K562 (cell line): ENCODE results near the gene ATP5ME. TPM values are rescaled to one million over a fixed set of nuclear protein-coding genes. Genes with fewer than 3 reads are reported as not detected.

ENCODE experiments used
- ATAC-seq: fragments of 200-7000 bp; cut with Tn5 transposase; 3 replicates; pipeline ENCODE4 v1.9.1; 2020; ENCODE audit warnings: moderate library complexity
- BruUV-seq: library from RNA; stranded (reverse); fragments of 400-500 nt; replicated peaks from 2 replicates; lab custom pipeline; 2021; lab: Mats Ljungman, UMichigan
- CTCF ChIA-PET: fragments of 300-600 bp; formaldehyde crosslinking; extraction: SDS; loops from one replicate; lab custom pipeline; 2021; ENCODE audit warnings: low intra/inter-chr PET ratio; lab: Yijun Ruan, JAX
- POLR2A ChIA-PET: fragments of 300-600, 350-650 bp; sonication (Branson Sonifier 250); formaldehyde crosslinking; extraction: SDS; loops from one replicate; lab custom pipeline; 2021; ENCODE audit warnings: antibody characterized with exemption, inconsistent platforms; lab: Yijun Ruan, JAX
- DNase-seq, 4 experiments: peaks; one replicate each; pipeline versions ENCODE4 v3.0.0 to v3.0.0-alpha.2; 2011 to 2018; ENCODE audit warnings: low spot score in 3 of 4, mixed read lengths in 3 of 4; ENCODE audit errors: extremely low read depth in 1 of 4
- FAIRE-seq: peaks from 2 replicates; lab custom pipeline; 2011; peaks lifted over from hg19 to GRCh38; lab: Jason Lieb, UNC
- H2AFZ ChIP-seq: 2 replicates; pipeline ENCODE4 v1.6.0; 2011; ENCODE audit warnings: low read depth, low read length, control low read depth, inconsistent platforms
- H3K27ac ChIP-seq: fragments of 200-600 bp; 3 replicates; pipeline ENCODE4 v1.8.0; 2011; ENCODE audit warnings: low read depth, mild to moderate bottlenecking, control low read depth, inconsistent platforms, low read length, moderate library complexity, mixed read lengths; ENCODE audit errors: extremely low read depth
- H3K27me3 ChIP-seq, 2 experiments: fragments of 300-600 bp in 1 of 2; 2 replicates in 1 of 2; 3 replicates in 1 of 2; pipeline versions ENCODE4 v1.6.0 to v1.8.0; 2011; ENCODE audit warnings: inconsistent platforms in 2 of 2, low read length in 2 of 2, mild to moderate bottlenecking in 1 of 2, mixed read lengths in 1 of 2, moderate library complexity in 1 of 2; ENCODE audit not compliant: control insufficient read depth in 2 of 2, insufficient read depth in 2 of 2
- H3K36me3 ChIP-seq: fragments of 300-600 bp; 3 replicates; pipeline ENCODE4 v1.8.0; 2011; ENCODE audit warnings: mild to moderate bottlenecking, low read length, inconsistent platforms; ENCODE audit not compliant: control insufficient read depth, insufficient read depth
- H3K4me1 ChIP-seq, 2 experiments: fragments of 200-600 bp in 1 of 2; replicated peaks in 1 of 2; 2 replicates in 1 of 2; 3 replicates in 1 of 2; pipeline versions ENCODE4 v1.5.1 to v1.8.0; 2011; ENCODE audit warnings: inconsistent platforms in 2 of 2, low read length in 2 of 2, mild to moderate bottlenecking in 1 of 2, mixed read lengths in 1 of 2, moderate library complexity in 1 of 2; ENCODE audit not compliant: control insufficient read depth in 2 of 2, insufficient read depth in 2 of 2
- H3K4me2 ChIP-seq: 2 replicates; pipeline ENCODE4 v1.6.1; 2011; ENCODE audit warnings: low read length, control low read depth, inconsistent platforms, mixed read lengths; ENCODE audit not compliant: insufficient read depth
- H3K4me3 ChIP-seq: fragments of 200-600 bp; sonication (generic), shearing (Covaris generic); 2 replicates; pipeline ENCODE4 v1.5.1; 2016; ENCODE audit warnings: control low read depth, inconsistent platforms
- H3K79me2 ChIP-seq: fragments of 200-600 bp; 3 replicates; pipeline ENCODE4 v1.8.0; 2011; ENCODE audit warnings: low read length, inconsistent platforms; ENCODE audit not compliant: control insufficient read depth, insufficient read depth
- H3K9ac ChIP-seq, 2 experiments: 2 replicates each; pipeline versions ENCODE4 v1.6.0 to v1.6.1; 2011; ENCODE audit warnings: low read depth in 2 of 2, low read length in 2 of 2, control low read depth in 1 of 2, inconsistent platforms in 1 of 2, mild to moderate bottlenecking in 1 of 2, mixed read lengths in 1 of 2; ENCODE audit not compliant: insufficient read depth in 1 of 2
- H3K9me1 ChIP-seq: one replicate; pipeline ENCODE4 v1.6.0; 2011; ENCODE audit warnings: inconsistent platforms, mild to moderate bottlenecking, low read length, moderate library complexity; ENCODE audit not compliant: control insufficient read depth, insufficient read depth
- H3K9me3 ChIP-seq: replicated peaks from 2 replicates; pipeline ENCODE4 v1.5.1; 2011; ENCODE audit warnings: low read depth, low read length, inconsistent platforms; ENCODE audit not compliant: control insufficient read depth, insufficient read depth
- H4K20me1 ChIP-seq: replicated peaks from 2 replicates; pipeline ENCODE4 v1.6.1; 2011; ENCODE audit warnings: low read length, inconsistent platforms, mixed read lengths; ENCODE audit not compliant: control insufficient read depth, insufficient read depth
- BRD9 ChIP-seq: fragments of 450-650 bp; IDR thresholded peaks from 2 replicates; pipeline ENCODE4 v1.6.1; 2018; ENCODE audit warnings: low read depth; ENCODE audit not compliant: partially characterized antibody
- CCAR2 ChIP-seq: fragments of 200-400 bp; formaldehyde crosslinking; IDR thresholded peaks from 2 replicates; pipeline ENCODE4 v1.6.1; 2017; ENCODE audit warnings: mild to moderate bottlenecking, low read depth, low read length
- CCNT2 ChIP-seq: IDR thresholded peaks from 2 replicates; pipeline ENCODE4 v1.6.1; 2011; ENCODE audit warnings: borderline replicate concordance, low read depth, mild to moderate bottlenecking, moderate library complexity, mixed read lengths, low read length; ENCODE audit not compliant: insufficient read length; ENCODE audit errors: extremely low read depth
- DIDO1 ChIP-seq: fragments of 450-650 bp; IDR thresholded peaks from 2 replicates; pipeline ENCODE4 v1.6.1; 2016; ENCODE audit warnings: low read depth, missing biosample characterization, missing genetic modification characterization
- ETV5 ChIP-seq: sonication (generic); formaldehyde crosslinking; IDR thresholded peaks from 2 replicates; pipeline ENCODE4 v1.4.0; 2020; ENCODE audit warnings: low read depth, mild to moderate bottlenecking, missing genetic modification reagents
- GABPB1 ChIP-seq: sonication (generic); formaldehyde crosslinking; IDR thresholded peaks from 2 replicates; pipeline ENCODE4 v1.8.0; 2022; ENCODE audit warnings: mild to moderate bottlenecking, missing genetic modification reagents
- KLF10 ChIP-seq: fragments of 250-450 bp; sonication (Bioruptor Pico); IDR thresholded peaks from 2 replicates; pipeline ENCODE4 v1.6.1; 2021; ENCODE audit warnings: matching md5 sums
- PHF8 ChIP-seq: fragments of 200-600 bp; sonication (generic); IDR thresholded peaks from 2 replicates; pipeline ENCODE4 v1.6.1; 2012; ENCODE audit warnings: mixed run types, mild to moderate bottlenecking, inconsistent platforms, low read length, moderate library complexity, borderline replicate concordance
- RBFOX2 ChIP-seq: fragments of 200-400 bp; formaldehyde crosslinking; IDR thresholded peaks from 2 replicates; pipeline ENCODE4 v1.6.1; 2017; ENCODE audit warnings: low read depth, mild to moderate bottlenecking, low read length, moderate library complexity
- SAP30 ChIP-seq: fragments of 200-600 bp; sonication (generic); IDR thresholded peaks from 2 replicates; pipeline ENCODE4 v1.6.1; 2012; ENCODE audit warnings: borderline replicate concordance, low read depth, mild to moderate bottlenecking, moderate library complexity, low read length, control low read depth, inconsistent platforms; ENCODE audit not compliant: insufficient read depth, poor library complexity, severe bottlenecking
- XRCC3 ChIP-seq: fragments of 450-650 bp; IDR thresholded peaks from 2 replicates; pipeline ENCODE4 v1.6.1; 2017; ENCODE audit warnings: mild to moderate bottlenecking, moderate library complexity
- ZNF197 ChIP-seq: fragments of 200-800 bp; sonication (Bioruptor generic); IDR thresholded peaks from 2 replicates; pipeline ENCODE4 v1.6.1; 2016; ENCODE audit warnings: low read depth, missing genetic modification characterization, missing compliant biosample characterization
- ZNF561 ChIP-seq: fragments of 450-650 bp; formaldehyde crosslinking; conservative IDR thresholded peaks from 2 replicates; pipeline ENCODE4 v1.4.0; 2020; ENCODE audit warnings: mild to moderate bottlenecking, moderate library complexity
- whole genome bisulfite sequencing: fragments of 100-300 bp; shearing (Covaris generic); methylation state at CpG from one replicate; pipeline ENCODE4 v1.1.6; 2016; ENCODE audit warnings: low coverage, mixed read lengths; ENCODE audit not compliant: insufficient coverage; ENCODE audit errors: missing lambda C conversion rate; 5-methylcytosine and 5-hydroxymethylcytosine counted together
- in situ Hi-C: fragments of 300-500 bp; cut with MboI; formaldehyde crosslinking; loops from 4 replicates; pipeline ENCODE4 v1.15.0; 2018; ENCODE audit warnings: inconsistent platforms, mixed read lengths
- intact Hi-C: fragments of 100-400 bp; cut with micrococcal nuclease; formaldehyde crosslinking; loops from 2 replicates; pipeline ENCODE4 v1.14.2; 2022
- polyA plus RNA-seq, 8 experiments: library from polyadenylated mRNA; depleted of rRNA in 4 of 8; stranded (reverse) in 5 of 8; unstranded in 3 of 8; fragments of >200 nt; fragmentation: Nextera tagmentation in 2 of 8; fragmentation: Illumina TruSeq in 1 of 8; extraction: Ambion mirVana in 2 of 8; extraction: Trizol in 1 of 8; gene quantifications; 2 replicates each; pipeline versions ENCODE4 v1.2.1 to v1.2.3, GENCODE V29; 2011 to 2014; ENCODE audit warnings: inconsistent platforms in 1 of 8, missing spikeins in 1 of 8
- total RNA-seq, 7 experiments: library from RNA; depleted of rRNA in 6 of 7; stranded (reverse); fragments of >200 nt in 6 of 7; fragmentation: Illumina TruSeq in 2 of 7; extraction: Trizol in 2 of 7; gene quantifications; 2 replicates each; pipeline versions ENCODE4 v1.2.1 to v1.2.3, GENCODE V29; 2011 to 2021; ENCODE audit warnings: low replicate concordance in 1 of 7
- TF ChIP-seq, protein P1 (sequence below): sonication (generic); formaldehyde crosslinking; IDR thresholded peaks from 2 replicates; pipeline ENCODE4 v1.9.0; 2022; ENCODE audit warnings: mild to moderate bottlenecking, missing genetic modification reagents
- TF ChIP-seq, protein P2 (sequence below), 3 experiments: fragments of 200-800 bp in 1 of 3; fragments of 250-450 bp in 1 of 3; fragments of 450-650 bp in 1 of 3; sonication (Bioruptor Pico) in 1 of 3; sonication (Bioruptor generic) in 1 of 3; formaldehyde crosslinking in 1 of 3; IDR thresholded peaks; 2 replicates each; pipeline versions ENCODE4 v1.6.1 to v1.8.0; 2016 to 2022; ENCODE audit warnings: mild to moderate bottlenecking in 2 of 3, missing genetic modification characterization in 2 of 3, missing compliant biosample characterization in 1 of 3, moderate library complexity in 1 of 3
- TF ChIP-seq, protein P3 (sequence below), 2 experiments: fragments of 450-650 bp in 1 of 2; sonication (generic) in 1 of 2; formaldehyde crosslinking; conservative IDR thresholded peaks; 2 replicates each; pipeline versions ENCODE4 v1.4.0 to v1.8.1; 2020 to 2022; ENCODE audit warnings: mild to moderate bottlenecking in 1 of 2, missing genetic modification reagents in 1 of 2

ATP5ME gene
- total and polyA plus RNA-seq, 9 of the 15 experiments (the other 6 are each of a cell fraction or from before 2014, with no cell fraction given) = 509 to 2,480 (median 887) TPM

DNA sequence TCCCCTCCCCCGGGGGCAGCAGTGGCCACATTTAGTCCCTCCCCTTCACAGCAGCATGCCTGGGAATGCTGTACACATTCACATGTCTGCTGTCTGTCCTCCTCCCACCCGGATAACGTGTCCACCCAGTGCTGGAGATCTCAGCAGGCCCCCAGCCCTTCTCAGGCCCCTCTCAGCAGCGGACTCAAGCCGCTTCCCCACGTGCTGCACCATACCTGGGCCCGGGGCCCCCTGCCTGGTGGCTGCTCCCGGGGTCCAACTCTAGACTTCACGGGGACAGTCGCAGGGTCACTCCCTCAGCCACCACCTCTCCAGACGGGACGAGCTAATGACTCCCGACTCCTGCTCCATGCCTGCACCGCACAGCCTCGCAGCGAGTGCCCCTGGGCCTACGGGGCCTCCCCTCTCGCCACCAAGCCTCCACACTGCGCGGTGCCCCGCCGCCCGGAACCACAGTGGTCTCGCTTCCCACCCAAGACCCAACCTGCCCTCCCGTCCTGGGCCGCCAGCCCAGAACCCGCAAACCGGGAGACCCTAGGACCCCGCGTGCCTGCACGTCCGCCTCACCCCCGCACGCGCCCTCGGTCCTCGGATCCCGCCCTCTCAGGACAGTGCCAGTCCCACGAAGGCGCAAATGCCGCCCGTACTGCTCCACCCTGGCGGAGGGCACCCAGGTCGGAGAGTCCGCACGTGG is 30.3 kb upstream of the ATP5ME start:
- peaks cover 4% of the 10 kb centered on the region for H3K9me1 ChIP-seq
- POLR2A ChIA-PET = interaction anchor here (1.4 kb wide), 1 partner anchor 13 kb away, joined by 3 read pairs; no protein-coding TSS in a partner anchor
- TF ChIP-seq ETV5 (no peak), GABPB1 (CRISPR knock-in tag) (no peak), KLF10 (CRISPR knock-in tag) (no peak), CCNT2 (peak; percentile 14), ZNF561 (CRISPR knock-in tag) (no peak), BRD9 (no peak), PHF8 (no peak), ZNF197 (CRISPR knock-in tag) (no peak), DIDO1 (no peak), RBFOX2 (peak; percentile 15; the same call in 1 of the 2 replicates), CCAR2 (no peak), SAP30 (no peak), XRCC3 (no peak)
- TF ChIP-seq, protein P1, sequence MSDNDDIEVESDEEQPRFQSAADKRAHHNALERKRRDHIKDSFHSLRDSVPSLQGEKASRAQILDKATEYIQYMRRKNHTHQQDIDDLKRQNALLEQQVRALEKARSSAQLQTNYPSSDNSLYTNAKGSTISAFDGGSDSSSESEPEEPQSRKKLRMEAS (CRISPR knock-in tag) = no peak
- TF ChIP-seq, protein P2, sequence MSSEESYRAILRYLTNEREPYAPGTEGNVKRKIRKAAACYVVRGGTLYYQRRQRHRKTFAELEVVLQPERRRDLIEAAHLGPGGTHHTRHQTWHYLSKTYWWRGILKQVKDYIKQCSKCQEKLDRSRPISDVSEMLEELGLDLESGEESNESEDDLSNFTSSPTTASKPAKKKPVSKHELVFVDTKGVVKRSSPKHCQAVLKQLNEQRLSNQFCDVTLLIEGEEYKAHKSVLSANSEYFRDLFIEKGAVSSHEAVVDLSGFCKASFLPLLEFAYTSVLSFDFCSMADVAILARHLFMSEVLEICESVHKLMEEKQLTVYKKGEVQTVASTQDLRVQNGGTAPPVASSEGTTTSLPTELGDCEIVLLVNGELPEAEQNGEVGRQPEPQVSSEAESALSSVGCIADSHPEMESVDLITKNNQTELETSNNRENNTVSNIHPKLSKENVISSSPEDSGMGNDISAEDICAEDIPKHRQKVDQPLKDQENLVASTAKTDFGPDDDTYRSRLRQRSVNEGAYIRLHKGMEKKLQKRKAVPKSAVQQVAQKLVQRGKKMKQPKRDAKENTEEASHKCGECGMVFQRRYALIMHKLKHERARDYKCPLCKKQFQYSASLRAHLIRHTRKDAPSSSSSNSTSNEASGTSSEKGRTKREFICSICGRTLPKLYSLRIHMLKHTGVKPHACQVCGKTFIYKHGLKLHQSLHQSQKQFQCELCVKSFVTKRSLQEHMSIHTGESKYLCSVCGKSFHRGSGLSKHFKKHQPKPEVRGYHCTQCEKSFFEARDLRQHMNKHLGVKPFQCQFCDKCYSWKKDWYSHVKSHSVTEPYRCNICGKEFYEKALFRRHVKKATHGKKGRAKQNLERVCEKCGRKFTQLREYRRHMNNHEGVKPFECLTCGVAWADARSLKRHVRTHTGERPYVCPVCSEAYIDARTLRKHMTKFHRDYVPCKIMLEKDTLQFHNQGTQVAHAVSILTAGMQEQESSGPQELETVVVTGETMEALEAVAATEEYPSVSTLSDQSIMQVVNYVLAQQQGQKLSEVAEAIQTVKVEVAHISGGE (CRISPR knock-in tag; IDR thresholded peaks at IDR 0.05) = no peak
- TF ChIP-seq, protein P3, sequence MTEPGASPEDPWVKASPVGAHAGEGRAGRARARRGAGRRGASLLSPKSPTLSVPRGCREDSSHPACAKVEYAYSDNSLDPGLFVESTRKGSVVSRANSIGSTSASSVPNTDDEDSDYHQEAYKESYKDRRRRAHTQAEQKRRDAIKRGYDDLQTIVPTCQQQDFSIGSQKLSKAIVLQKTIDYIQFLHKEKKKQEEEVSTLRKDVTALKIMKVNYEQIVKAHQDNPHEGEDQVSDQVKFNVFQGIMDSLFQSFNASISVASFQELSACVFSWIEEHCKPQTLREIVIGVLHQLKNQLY (CRISPR knock-in tag; conservative IDR thresholded peaks at IDR 0.05) = no peak

More for the DNA sequence above, 30.3 kb upstream of the ATP5ME start:
- Histone ChIP-seq H2AFZ (no peak overlapping the region), H3K4me1 (peaks cover 29 to 79% of the 10 kb centered on the region in 2 experiments; a peak in 4 of 5 replicates), H3K79me2 (peaks cover 32% of the 10 kb centered on the region), H3K9ac (peak overlapping the region in 1 of 2 experiments; percentile 81; a peak in 3 of 4 replicates), H3K4me2 (no peak overlapping the region), H3K9me3 (no peaks in the 10 kb centered on the region), H3K27me3 (no peaks in the 10 kb centered on the region), H4K20me1 (no peaks in the 10 kb centered on the region), H3K36me3 (peaks cover 10% of the 10 kb centered on the region; the same call in 1 of the 3 replicates), H3K4me3 (no peak overlapping the region), H3K27ac (no peak overlapping the region)
- no peak for ATAC-seq
- CTCF ChIA-PET = no interaction called here
- no TSS peak for BruUV-seq
- intact Hi-C loops = no loop called here
- no peak for FAIRE-seq
- 87% methylated on average over 12 of the region's 46 CpGs for WGBS
- DNase-seq = no peak
- in situ Hi-C loops = no loop called here
